ENCODE data around the gene NPAS2. TPM values are rescaled to one million over a fixed set of nuclear protein-coding genes. Genes with fewer than 3 reads are reported as not detected.

The NPAS2 gene, protein sequence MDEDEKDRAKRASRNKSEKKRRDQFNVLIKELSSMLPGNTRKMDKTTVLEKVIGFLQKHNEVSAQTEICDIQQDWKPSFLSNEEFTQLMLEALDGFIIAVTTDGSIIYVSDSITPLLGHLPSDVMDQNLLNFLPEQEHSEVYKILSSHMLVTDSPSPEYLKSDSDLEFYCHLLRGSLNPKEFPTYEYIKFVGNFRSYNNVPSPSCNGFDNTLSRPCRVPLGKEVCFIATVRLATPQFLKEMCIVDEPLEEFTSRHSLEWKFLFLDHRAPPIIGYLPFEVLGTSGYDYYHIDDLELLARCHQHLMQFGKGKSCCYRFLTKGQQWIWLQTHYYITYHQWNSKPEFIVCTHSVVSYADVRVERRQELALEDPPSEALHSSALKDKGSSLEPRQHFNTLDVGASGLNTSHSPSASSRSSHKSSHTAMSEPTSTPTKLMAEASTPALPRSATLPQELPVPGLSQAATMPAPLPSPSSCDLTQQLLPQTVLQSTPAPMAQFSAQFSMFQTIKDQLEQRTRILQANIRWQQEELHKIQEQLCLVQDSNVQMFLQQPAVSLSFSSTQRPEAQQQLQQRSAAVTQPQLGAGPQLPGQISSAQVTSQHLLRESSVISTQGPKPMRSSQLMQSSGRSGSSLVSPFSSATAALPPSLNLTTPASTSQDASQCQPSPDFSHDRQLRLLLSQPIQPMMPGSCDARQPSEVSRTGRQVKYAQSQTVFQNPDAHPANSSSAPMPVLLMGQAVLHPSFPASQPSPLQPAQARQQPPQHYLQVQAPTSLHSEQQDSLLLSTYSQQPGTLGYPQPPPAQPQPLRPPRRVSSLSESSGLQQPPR
- total RNA-seq = 10 to 100 TPM; 13.8 to 52.5 (median 23.0) TPM

DNA sequence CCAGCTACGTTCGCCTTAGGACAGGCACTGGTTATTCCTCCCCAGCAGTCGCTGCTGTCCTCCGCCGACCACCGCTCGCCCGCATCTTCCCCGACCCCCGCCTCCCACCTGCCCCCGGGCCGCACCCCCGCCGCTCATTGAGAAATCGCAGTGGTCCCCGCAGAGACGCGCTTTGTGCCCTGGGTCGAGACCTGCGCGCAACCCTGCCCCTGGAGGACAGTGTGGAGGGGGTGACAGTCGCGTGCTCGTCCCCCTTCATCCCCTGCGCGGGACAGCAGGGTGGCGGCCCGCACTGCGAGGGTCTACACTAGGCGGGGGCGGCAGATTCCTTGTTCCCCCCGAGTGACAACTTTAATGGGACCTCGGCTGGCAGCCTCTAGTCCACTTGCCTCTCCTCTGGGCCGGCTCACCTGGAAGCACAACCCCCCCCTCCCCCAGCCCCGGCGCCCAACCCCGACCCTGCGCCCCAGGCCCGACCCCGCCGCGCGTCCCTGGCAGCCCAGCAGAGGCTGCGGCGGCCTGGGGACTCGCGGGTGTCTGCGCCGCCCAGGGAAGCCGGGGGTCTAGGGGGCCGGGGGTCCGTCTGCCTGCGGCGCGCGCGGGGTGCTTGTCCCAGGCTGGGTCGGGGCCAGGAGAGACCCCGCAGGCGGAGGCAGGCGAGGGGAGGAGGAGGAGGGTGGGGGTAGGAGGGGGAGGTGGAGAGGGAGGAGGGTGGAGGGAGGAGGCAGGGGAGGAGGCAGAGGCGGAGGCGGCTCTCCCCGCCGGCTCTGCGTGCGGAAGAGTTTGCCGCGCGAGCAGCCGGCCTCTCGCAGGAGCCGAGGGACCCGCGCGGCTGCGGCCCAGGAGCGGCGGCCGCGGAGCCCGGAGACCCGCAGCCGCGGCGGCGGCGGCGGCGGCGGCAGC is at the start of gene NPAS2:
Gene NPAS2 (plus strand): TSS at position 770 of the 903 bp plus-strand sequence. CDS start 84,616 bp downstream, outside the sequence.
- WGBS, 2 donors = 0% methylated on average over 7 to 27 of the region's 91 CpGs
- H3K9me3 ChIP-seq = no peaks in the 10 kb centered on the region
- H3K4me1 ChIP-seq = peaks cover 10 to 28% (median 21%) of the 10 kb centered on the region in 4 donors
- peak; percentile 37 to 87 for DNase-seq
- no peaks in the 10 kb centered on the region for H3K36me3 ChIP-seq
- ATAC-seq (ENCODE audit: low FRiP score in 2 of 2) = peak; percentile 21 to 70
- peak within 1 kb of the TSS; percentile 76 to 90 (median 81) for H3K27ac ChIP-seq
- H3K27me3 ChIP-seq = peaks cover 0 to 6% (median 4%) of the 10 kb centered on the region in 4 donors
- TF ChIP-seq, protein P1, sequence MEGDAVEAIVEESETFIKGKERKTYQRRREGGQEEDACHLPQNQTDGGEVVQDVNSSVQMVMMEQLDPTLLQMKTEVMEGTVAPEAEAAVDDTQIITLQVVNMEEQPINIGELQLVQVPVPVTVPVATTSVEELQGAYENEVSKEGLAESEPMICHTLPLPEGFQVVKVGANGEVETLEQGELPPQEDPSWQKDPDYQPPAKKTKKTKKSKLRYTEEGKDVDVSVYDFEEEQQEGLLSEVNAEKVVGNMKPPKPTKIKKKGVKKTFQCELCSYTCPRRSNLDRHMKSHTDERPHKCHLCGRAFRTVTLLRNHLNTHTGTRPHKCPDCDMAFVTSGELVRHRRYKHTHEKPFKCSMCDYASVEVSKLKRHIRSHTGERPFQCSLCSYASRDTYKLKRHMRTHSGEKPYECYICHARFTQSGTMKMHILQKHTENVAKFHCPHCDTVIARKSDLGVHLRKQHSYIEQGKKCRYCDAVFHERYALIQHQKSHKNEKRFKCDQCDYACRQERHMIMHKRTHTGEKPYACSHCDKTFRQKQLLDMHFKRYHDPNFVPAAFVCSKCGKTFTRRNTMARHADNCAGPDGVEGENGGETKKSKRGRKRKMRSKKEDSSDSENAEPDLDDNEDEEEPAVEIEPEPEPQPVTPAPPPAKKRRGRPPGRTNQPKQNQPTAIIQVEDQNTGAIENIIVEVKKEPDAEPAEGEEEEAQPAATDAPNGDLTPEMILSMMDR (IDR thresholded peaks at IDR 0.05) = no peak
- TF ChIP-seq EP300 (IDR thresholded peaks at IDR 0.05) (no peak), POLR2A (IDR thresholded peaks at IDR 0.05) (no peak), POLR2AphosphoS5 (IDR thresholded peaks at IDR 0.05) (no peak)
- peak within 1 kb of the TSS; percentile 59 to 69 (median 64) for H3K4me3 ChIP-seq

DNA sequence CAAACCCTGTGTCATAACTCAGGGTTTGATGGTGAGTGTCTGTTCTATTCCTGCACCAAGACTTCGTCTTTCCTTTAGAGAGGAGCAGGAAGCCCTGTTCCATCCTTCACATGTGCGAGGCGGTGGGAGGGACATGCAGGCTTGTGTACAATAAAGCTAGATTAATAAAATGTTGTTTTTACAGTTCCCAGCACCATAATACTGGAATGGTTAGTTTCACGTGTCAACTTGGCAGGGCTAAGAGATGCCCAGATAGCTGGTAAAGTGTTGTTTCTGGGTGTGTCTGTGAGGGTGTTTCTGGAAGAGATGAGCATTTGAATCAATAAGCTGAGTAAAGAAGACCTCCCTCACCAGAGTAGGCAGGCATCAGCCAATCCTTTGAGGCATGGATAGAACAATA is 48.8 kb upstream of the NPAS2 start:
- no peaks in the 10 kb centered on the region for H3K4me1 ChIP-seq
- TF ChIP-seq POLR2AphosphoS5 (IDR thresholded peaks at IDR 0.05) (no peak), POLR2A (IDR thresholded peaks at IDR 0.05) (no peak), EP300 (IDR thresholded peaks at IDR 0.05) (no peak)
- TF ChIP-seq, protein P1 (IDR thresholded peaks at IDR 0.05) = no peak

DNA sequence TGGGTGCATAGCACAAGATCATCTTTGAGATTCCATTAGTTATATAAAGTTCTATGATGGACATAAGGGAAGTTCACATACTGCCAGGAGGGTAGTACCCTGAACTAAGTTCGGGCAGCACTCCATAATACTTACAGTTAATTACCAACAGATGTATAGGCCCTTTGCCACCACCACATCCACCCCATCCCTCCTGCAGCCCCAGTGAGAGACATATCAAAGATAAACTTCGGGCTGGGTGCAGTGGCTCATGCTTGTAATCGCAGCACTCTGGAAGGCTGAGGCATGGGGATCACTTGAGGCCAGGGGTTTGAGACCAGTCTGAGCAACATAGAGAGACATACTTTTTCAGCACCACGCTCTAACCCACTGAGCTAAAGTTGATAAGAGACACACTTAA is 46.4 kb upstream of the NPAS2 start:
- TF ChIP-seq, protein P1 (IDR thresholded peaks at IDR 0.05) = no peak
- no peak for TF ChIP-seq EP300 (IDR thresholded peaks at IDR 0.05)
- TF ChIP-seq POLR2AphosphoS5 (IDR thresholded peaks at IDR 0.05) = no peak
- no peak for TF ChIP-seq POLR2A (IDR thresholded peaks at IDR 0.05)

More for the DNA sequence above, 48.8 kb upstream of the NPAS2 start:
- Histone ChIP-seq H3K36me3 (no peaks in the 10 kb centered on the region), H3K4me3 (no peak overlapping the region), H3K9me3 (no peaks in the 10 kb centered on the region), H3K27me3 (no peaks in the 10 kb centered on the region), H3K27ac (no peak overlapping the region)
- 75 to 90% methylated on average over 4 of the region's 4 CpGs for WGBS, 2 donors
- ATAC-seq (ENCODE audit: low FRiP score in 2 of 2) = no peak
- DNase-seq = no peak

DNA sequence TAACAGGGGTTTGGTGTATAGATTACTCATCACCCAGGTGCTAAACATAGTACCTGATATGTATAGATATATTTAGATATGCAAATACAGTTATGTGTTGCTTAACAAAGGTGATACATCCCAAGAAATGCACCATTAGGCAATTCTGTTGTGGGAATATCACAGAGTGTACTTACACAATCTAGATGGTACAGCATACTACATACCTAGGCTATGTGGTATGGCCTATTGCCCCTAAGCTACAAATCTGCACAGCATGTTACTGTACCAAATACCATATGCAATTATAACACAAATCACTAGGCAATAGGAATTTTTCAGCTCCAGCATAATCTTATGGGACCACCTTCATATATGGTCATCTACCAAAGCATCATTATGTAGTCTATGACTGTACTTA is 43.5 kb upstream of the NPAS2 start:
- H3K4me3 ChIP-seq = no peak overlapping the region
- no peak overlapping the region for H3K27ac ChIP-seq
- no peak for DNase-seq
- H3K27me3 ChIP-seq = no peaks in the 10 kb centered on the region
- H3K36me3 ChIP-seq = no peaks in the 10 kb centered on the region
- TF ChIP-seq, protein P1 (IDR thresholded peaks at IDR 0.05) = no peak
- no peak for TF ChIP-seq POLR2A (IDR thresholded peaks at IDR 0.05)
- no peak for TF ChIP-seq EP300 (IDR thresholded peaks at IDR 0.05)
- TF ChIP-seq POLR2AphosphoS5 (IDR thresholded peaks at IDR 0.05) = no peak
- H3K4me1 ChIP-seq = peaks cover 0 to 3% (median 0%) of the 10 kb centered on the region in 4 donors
- no peaks in the 10 kb centered on the region for H3K9me3 ChIP-seq
- no peak for ATAC-seq (ENCODE audit: low FRiP score in 2 of 2)

More for the DNA sequence above, 46.4 kb upstream of the NPAS2 start:
- no peaks in the 10 kb centered on the region for H3K27me3 ChIP-seq
- H3K36me3 ChIP-seq = no peaks in the 10 kb centered on the region
- H3K27ac ChIP-seq = no peak overlapping the region
- no peak overlapping the region for H3K4me3 ChIP-seq
- H3K9me3 ChIP-seq = no peaks in the 10 kb centered on the region
- 87 to 90% methylated on average over 4 of the region's 4 CpGs for WGBS, 2 donors
- DNase-seq = no peak
- no peak for ATAC-seq (ENCODE audit: low FRiP score in 2 of 2)
- H3K4me1 ChIP-seq = no peaks in the 10 kb centered on the region

Data from upper lobe of left lung (tissue), 6 donors.